ENCODE measurements around the gene MAL.
A peak's percentile ranks its signal among the peaks of the same experiment; 100 is the strongest.
"Not testable (repeated sequence)": the region's sequence is repeated elsewhere in the genome, so short reads cannot be mapped to it uniquely, and the experiment has no call there.

MAL gene

DNA sequence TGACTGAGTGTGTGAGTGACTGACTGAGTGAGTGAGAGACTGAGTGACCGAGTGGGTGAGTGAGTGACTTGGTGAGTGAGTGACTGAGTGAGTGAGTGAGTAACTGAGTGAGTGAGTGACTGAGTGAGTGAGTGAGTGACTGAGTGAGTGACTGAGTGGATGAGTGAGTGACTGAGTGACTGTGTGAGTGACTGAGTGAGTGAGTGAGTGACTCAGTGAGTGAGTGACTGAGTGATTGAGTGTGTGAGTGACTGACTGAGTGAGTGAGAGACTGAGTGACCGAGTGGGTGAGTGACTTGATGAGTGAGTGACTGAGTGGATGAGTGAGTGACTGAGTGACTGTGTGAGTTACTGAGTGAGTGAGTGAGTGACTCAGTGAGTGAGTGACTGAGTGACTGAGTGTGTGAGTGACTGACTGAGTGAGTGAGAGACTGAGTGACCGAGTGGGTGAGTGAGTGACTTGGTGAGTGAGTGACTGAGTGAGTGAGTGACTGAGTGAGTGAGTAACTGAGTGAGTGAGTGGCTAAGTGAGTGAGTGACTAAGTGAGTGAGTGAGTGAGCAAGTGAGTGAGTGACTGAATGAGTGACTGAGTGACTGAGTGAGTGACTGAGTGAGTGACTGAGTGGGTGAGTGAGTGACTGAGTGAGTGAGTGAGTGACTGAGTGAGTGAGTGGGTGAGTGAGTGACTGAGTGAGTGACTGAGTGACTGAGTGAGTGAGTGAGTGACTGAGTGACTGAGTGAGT lies 12.5 kb downstream of the MAL start:
- H3K27me3 ChIP-seq (replicated peaks; ENCODE audit: control insufficient read depth, insufficient read depth, low read length): peaks cover 49% of the 10 kb centered on the region
- not testable (repeated sequence) for H3K9me3 ChIP-seq (ENCODE audit: control insufficient read depth, low read length); H3K4me3 ChIP-seq (ENCODE audit: low read length); H3K4me1 ChIP-seq (ENCODE audit: control insufficient read depth, insufficient read depth, low read length); H3K9ac ChIP-seq (ENCODE audit: low read length); H3K36me3 ChIP-seq (ENCODE audit: control insufficient read depth, insufficient read depth, low read length, severe bottlenecking); DNase-seq (ENCODE audit: low read depth)

DNA sequence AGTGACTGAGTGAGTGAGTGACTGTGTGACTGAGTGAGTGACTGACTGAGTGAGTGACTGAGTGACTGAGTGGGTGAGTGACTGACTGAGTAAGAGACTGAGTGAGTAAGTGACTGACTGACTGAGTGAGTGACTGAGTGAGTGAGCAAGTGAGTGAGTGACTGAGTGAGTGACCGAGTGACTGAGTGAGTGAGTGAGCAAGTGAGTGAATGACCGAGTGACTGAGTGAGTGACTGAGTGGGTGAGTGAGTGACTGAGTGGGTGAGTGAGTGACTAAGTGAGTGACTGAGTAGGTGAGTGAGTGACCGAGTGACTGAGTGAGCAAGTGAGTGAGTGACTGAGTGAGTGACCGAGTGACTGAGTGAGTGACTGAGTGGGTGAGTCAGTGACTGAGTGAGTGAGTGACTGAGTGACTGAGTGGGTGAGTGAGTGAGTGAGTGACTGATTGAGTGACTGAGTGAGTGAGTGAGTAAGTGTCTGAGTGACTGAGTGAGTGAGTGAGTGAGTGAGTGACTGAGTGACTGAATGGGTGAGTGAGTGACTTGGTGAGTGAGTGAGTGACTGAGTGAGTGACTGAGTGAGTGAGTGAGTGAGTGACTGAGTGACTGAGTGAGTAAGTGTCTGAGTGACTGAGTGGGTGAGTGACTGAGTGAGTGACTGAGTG lies 13.3 kb downstream of the MAL start:
- Histone ChIP-seq H3K9me3 (ENCODE audit: control insufficient read depth, low read length) (no peaks in the 10 kb centered on the region), H3K4me1 (ENCODE audit: control insufficient read depth, insufficient read depth, low read length) (peaks cover 7% of the 10 kb centered on the region), H3K4me3 (ENCODE audit: low read length) (no peak overlapping the region), H3K27me3 (replicated peaks; ENCODE audit: control insufficient read depth, insufficient read depth, low read length) (peaks cover 43% of the 10 kb centered on the region), H3K36me3 (ENCODE audit: control insufficient read depth, insufficient read depth, low read length, severe bottlenecking) (no peaks in the 10 kb centered on the region), H3K9ac (ENCODE audit: low read length) (no peak overlapping the region)
- no peak for DNase-seq (ENCODE audit: low read depth)

GRCh38 chr2:95039363-95039762 lies 13.9 kb downstream of the MAL start:
- H3K9me3 ChIP-seq (ENCODE audit: control insufficient read depth, low read length): no peaks in the 10 kb centered on the region
- H3K27me3 ChIP-seq (replicated peaks; ENCODE audit: control insufficient read depth, insufficient read depth, low read length): peaks cover 38% of the 10 kb centered on the region
- peaks cover 8% of the 10 kb centered on the region for H3K4me1 ChIP-seq (ENCODE audit: control insufficient read depth, insufficient read depth, low read length)
- H3K36me3 ChIP-seq (ENCODE audit: control insufficient read depth, insufficient read depth, low read length, severe bottlenecking): no peaks in the 10 kb centered on the region
- no peak overlapping the region for H3K4me3 ChIP-seq (ENCODE audit: low read length)
- DNase-seq (ENCODE audit: low read depth): no peak
- no peak overlapping the region for H3K9ac ChIP-seq (ENCODE audit: low read length)

DNA sequence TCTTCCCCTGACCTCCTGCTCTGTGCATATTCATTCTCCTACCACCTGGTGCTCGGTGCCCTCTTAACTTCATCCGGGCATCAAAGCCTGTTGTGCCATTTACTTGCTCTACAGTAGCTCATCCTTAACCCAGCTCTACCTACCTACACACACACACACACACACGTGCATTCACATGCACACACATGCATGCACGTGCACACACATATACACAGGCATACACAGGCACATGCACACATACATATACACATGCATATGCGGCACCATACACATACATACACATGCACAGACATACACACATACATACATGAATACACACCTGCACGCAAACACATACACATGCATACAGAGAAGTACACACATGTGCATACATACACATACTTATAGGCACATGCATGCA lies 14.5 kb downstream of the MAL start:
- no peak for DNase-seq (ENCODE audit: low read depth)
- Histone ChIP-seq H3K4me3 (ENCODE audit: low read length) (no peak overlapping the region), H3K27me3 (replicated peaks; ENCODE audit: control insufficient read depth, insufficient read depth, low read length) (peaks cover 33% of the 10 kb centered on the region), H3K4me1 (ENCODE audit: control insufficient read depth, insufficient read depth, low read length) (peaks cover 8% of the 10 kb centered on the region), H3K9me3 (ENCODE audit: control insufficient read depth, low read length) (no peaks in the 10 kb centered on the region), H3K36me3 (ENCODE audit: control insufficient read depth, insufficient read depth, low read length, severe bottlenecking) (no peaks in the 10 kb centered on the region), H3K9ac (ENCODE audit: low read length) (no peak overlapping the region)

GRCh38 chr2:95040426-95040825 lies 14.9 kb downstream of the MAL start:
- DNase-seq (ENCODE audit: low read depth): no peak
- H3K27me3 ChIP-seq (replicated peaks; ENCODE audit: control insufficient read depth, insufficient read depth, low read length): peaks cover 35% of the 10 kb centered on the region
- H3K4me3 ChIP-seq (ENCODE audit: low read length): no peak overlapping the region
- no peaks in the 10 kb centered on the region for H3K9me3 ChIP-seq (ENCODE audit: control insufficient read depth, low read length)
- peaks cover 8% of the 10 kb centered on the region for H3K4me1 ChIP-seq (ENCODE audit: control insufficient read depth, insufficient read depth, low read length)
- no peak overlapping the region for H3K9ac ChIP-seq (ENCODE audit: low read length)
- no peaks in the 10 kb centered on the region for H3K36me3 ChIP-seq (ENCODE audit: control insufficient read depth, insufficient read depth, low read length, severe bottlenecking)

DNA sequence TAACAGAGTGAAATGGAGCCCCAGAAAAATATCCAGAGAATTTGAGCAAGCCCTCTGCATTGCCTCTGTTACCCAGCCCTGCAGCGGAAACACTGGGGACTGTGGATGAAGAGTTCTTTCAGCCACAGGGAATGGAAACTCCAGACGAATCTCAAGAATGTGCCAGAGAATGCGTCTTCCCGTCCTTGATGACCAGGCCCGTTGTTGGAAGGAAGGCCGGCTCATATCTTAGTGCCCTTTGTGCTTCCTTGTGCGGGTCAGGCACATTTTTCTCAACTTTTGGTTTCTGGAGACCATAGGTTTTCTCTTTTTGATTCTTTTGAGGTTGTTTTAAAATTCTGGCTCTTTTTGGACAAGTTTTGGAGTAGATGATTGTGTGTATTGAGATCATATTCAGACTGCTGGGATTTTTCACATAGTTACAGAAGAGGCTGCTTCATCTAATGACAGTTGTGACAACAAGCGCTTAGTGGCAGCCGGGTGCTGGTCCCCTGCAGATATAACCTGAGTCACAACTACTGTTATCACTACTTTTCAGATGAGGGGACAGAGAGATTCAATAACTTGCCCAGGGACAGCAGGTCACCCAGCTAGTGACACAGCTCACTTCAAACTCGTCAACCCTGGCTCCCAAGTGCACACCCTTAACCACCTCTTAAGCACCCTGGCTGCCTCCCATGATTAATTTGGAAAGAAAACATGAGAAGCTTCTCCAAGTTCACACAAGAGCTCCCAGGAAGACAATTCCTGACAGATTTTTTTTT lies 15.7 kb downstream of the MAL start:
- Histone ChIP-seq H3K9ac (ENCODE audit: low read length) (no peak overlapping the region), H3K4me1 (ENCODE audit: control insufficient read depth, insufficient read depth, low read length) (peaks cover 8% of the 10 kb centered on the region), H3K36me3 (ENCODE audit: control insufficient read depth, insufficient read depth, low read length, severe bottlenecking) (no peaks in the 10 kb centered on the region), H3K27me3 (replicated peaks; ENCODE audit: control insufficient read depth, insufficient read depth, low read length) (peaks cover 43% of the 10 kb centered on the region), H3K9me3 (ENCODE audit: control insufficient read depth, low read length) (no peaks in the 10 kb centered on the region), H3K4me3 (ENCODE audit: low read length) (no peak overlapping the region)
- DNase-seq (ENCODE audit: low read depth): no peak

DNA sequence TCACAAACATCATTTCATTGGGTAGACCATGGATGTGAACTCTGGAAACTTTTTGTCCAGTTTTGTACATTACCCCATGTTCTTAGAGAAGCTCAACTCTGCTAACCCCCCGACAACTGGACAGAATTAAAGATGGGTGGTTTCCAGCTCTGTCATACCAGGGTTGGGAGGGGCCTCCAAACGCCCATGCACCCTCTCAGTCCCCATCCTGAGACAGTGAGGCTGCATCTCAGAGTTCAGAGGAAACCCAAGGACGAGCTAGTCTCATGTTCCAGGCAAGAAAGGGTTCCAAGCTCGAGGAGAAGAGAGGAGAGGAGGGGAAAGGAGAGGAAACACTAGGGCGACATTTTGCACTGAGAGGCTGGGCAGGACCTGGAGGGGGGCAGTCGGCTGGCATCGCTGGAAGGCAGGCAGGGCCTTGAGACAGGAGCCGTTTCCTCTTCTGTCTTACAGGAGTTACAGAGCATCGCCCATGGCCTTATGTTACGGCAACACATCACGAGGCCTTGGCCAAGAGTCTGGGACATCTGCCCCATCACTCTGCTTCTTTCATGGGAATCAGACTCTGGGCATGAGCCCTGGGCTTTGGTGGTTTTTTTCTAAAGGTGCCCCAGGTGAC lies 16.4 kb downstream of the MAL start:
- Histone ChIP-seq H3K27me3 (replicated peaks; ENCODE audit: control insufficient read depth, insufficient read depth, low read length) (peaks cover 50% of the 10 kb centered on the region), H3K4me3 (ENCODE audit: low read length) (no peak overlapping the region), H3K4me1 (ENCODE audit: control insufficient read depth, insufficient read depth, low read length) (peaks cover 8% of the 10 kb centered on the region), H3K9me3 (ENCODE audit: control insufficient read depth, low read length) (no peaks in the 10 kb centered on the region), H3K36me3 (ENCODE audit: control insufficient read depth, insufficient read depth, low read length, severe bottlenecking) (no peaks in the 10 kb centered on the region), H3K9ac (ENCODE audit: low read length) (no peak overlapping the region)
- no peak for DNase-seq (ENCODE audit: low read depth)

DNA sequence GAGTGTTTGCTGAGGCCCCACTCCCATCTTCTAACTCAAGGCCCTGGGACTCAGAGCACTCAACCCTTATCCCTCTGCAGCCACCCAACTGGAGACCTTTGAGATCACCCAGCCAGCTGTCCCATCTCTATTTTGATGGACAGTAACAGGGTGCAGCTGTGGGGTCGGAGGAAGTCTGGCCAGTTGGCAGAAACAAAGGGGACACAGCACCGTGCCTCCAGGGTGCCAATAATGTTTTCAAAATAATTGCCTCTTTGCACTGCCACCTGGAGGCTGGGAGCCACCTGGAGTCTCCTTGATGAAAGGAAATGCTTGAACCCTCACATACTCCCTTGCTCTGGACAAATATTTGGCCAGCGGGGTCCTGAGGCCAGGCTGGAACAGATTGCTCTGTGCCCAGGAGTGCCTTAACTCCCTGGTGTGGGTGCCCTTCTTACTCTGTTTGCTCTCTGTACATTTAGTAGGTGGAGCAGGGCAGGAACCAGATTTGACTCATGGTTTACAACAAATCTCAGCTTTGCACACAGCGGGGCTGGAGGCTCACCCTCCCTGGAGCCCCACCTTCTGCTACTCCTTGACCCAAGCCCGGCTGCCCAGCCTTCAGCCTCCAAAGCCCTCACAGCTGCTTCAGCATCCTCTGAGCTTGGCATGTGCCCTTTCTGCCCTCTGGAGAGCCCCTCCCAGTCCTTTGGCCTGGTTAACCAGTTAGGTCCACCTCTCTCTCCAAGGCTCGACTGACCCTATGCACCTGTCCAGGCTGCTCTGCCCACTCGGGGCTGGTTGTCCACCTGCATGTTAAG lies 17.2 kb downstream of the MAL start:
- DNase-seq (ENCODE audit: low read depth): no peak
- no peaks in the 10 kb centered on the region for H3K9me3 ChIP-seq (ENCODE audit: control insufficient read depth, low read length)
- H3K27me3 ChIP-seq (replicated peaks; ENCODE audit: control insufficient read depth, insufficient read depth, low read length): peaks cover 53% of the 10 kb centered on the region
- no peaks in the 10 kb centered on the region for H3K36me3 ChIP-seq (ENCODE audit: control insufficient read depth, insufficient read depth, low read length, severe bottlenecking)
- no peak overlapping the region for H3K4me3 ChIP-seq (ENCODE audit: low read length)
- peaks cover 8% of the 10 kb centered on the region for H3K4me1 ChIP-seq (ENCODE audit: control insufficient read depth, insufficient read depth, low read length)
- H3K9ac ChIP-seq (ENCODE audit: low read length): no peak overlapping the region

- no peak overlapping the region for H3K9ac ChIP-seq (ENCODE audit: low read length)
- H3K4me1 ChIP-seq (ENCODE audit: control insufficient read depth, insufficient read depth, low read length): peaks cover 8% of the 10 kb centered on the region
- H3K27me3 ChIP-seq (replicated peaks; ENCODE audit: control insufficient read depth, insufficient read depth, low read length): peaks cover 62% of the 10 kb centered on the region
- no peaks in the 10 kb centered on the region for H3K36me3 ChIP-seq (ENCODE audit: control insufficient read depth, insufficient read depth, low read length, severe bottlenecking)
- no peaks in the 10 kb centered on the region for H3K9me3 ChIP-seq (ENCODE audit: control insufficient read depth, low read length)
- H3K4me3 ChIP-seq (ENCODE audit: low read length): no peak overlapping the region
- DNase-seq (ENCODE audit: low read depth): peak; percentile 71
Observed at GRCh38 chr2:95043300-95044093, 18.0 kb downstream of the MAL start.

DNA sequence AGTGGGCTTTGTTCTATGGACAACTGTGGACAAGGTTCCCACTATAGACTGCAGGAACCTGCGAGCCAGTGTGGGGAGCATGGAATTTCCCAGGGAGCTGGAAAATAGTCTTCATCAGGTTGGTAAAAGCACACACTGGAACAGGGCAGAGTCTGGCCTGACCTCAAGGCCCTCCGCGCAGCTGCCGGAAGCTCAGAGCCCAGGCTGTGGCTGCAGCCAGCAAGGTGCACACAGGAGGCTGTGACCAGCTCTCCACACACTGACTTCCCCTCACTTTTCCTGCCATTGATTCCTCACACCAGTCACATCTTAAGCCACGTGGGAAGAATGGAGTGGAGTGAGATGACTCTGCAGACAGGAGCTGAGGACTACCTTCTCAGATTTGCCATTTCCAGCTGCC lies 19.1 kb downstream of the MAL start:
- no peak for DNase-seq (ENCODE audit: low read depth)
- no peak overlapping the region for H3K4me3 ChIP-seq (ENCODE audit: low read length)
- peaks cover 8% of the 10 kb centered on the region for H3K4me1 ChIP-seq (ENCODE audit: control insufficient read depth, insufficient read depth, low read length)

More for the DNA sequence above, 19.1 kb downstream of the MAL start:
- H3K9ac ChIP-seq (ENCODE audit: low read length): no peak overlapping the region
- no peaks in the 10 kb centered on the region for H3K36me3 ChIP-seq (ENCODE audit: control insufficient read depth, insufficient read depth, low read length, severe bottlenecking)
- H3K9me3 ChIP-seq (ENCODE audit: control insufficient read depth, low read length): no peaks in the 10 kb centered on the region
- H3K27me3 ChIP-seq (replicated peaks; ENCODE audit: control insufficient read depth, insufficient read depth, low read length): peaks cover 69% of the 10 kb centered on the region

Measured in adipocyte (in vitro differentiated cells).